Hematopoietic multipotent progenitor cell treated with erythropoietin and hydrocortisone succinate and interleukin-3 and kit ligand, for 8 days (in vitro differentiated cells): Measurements from ENCODE around the gene TTC28.
"Not testable (repeated sequence)": the region's sequence is repeated elsewhere in the genome, so short reads cannot be mapped to it uniquely, and the experiment has no call there.

ENCODE experiments used
- DNase-seq: peaks from one replicate; pipeline ENCODE4 v3.0.0-alpha.2; 2015

The TTC28 gene

GRCh38 chr22:28679611-28680287 is at the start of gene TTC28:
Gene TTC28 (minus strand): TSS chr22:28679840. CDS start chr22:28679723, 117 bp downstream.
- DNase-seq: peak; percentile 40

- no peak for DNase-seq
These were observed 49.1 kb upstream of the TTC28 start for GRCh38 chr22:28728621-28729313.

- DNase-seq: no peak
These were observed 48.4 kb upstream of the TTC28 start for GRCh38 chr22:28728002-28728401.

- no peak for DNase-seq
These were observed 38.4 kb upstream of the TTC28 start for GRCh38 chr22:28718044-28718443.

GRCh38 chr22:28716686-28717085 is 37.0 kb upstream of the TTC28 start:
- DNase-seq: no peak

GRCh38 chr22:28715611-28716010 is 36.0 kb upstream of the TTC28 start:
- no peak for DNase-seq

GRCh38 chr22:28714043-28714628 is 34.5 kb upstream of the TTC28 start:
- no peak for DNase-seq

- no peak for DNase-seq
These were observed 32.5 kb upstream of the TTC28 start for GRCh38 chr22:28711820-28712777.

GRCh38 chr22:28711341-28711740 is 31.7 kb upstream of the TTC28 start:
- DNase-seq: no peak

GRCh38 chr22:28710576-28711191 is 31.0 kb upstream of the TTC28 start:
- DNase-seq: no peak

GRCh38 chr22:28710107-28710506 is 30.5 kb upstream of the TTC28 start:
- DNase-seq: no peak

GRCh38 chr22:28706845-28707244 is 27.2 kb upstream of the TTC28 start:
- DNase-seq: no peak

- no peak for DNase-seq
These were observed 23.8 kb upstream of the TTC28 start for GRCh38 chr22:28703436-28703835.

- DNase-seq: no peak
These were observed 23.3 kb upstream of the TTC28 start for GRCh38 chr22:28702891-28703290.

- not testable (repeated sequence) for DNase-seq
These were observed 13.6 kb upstream of the TTC28 start for GRCh38 chr22:28693041-28693760.

- not testable (repeated sequence) for DNase-seq
These were observed 10.2 kb upstream of the TTC28 start for GRCh38 chr22:28689796-28690195.

GRCh38 chr22:28682966-28683365 is 3.3 kb upstream of the TTC28 start:
- peak; percentile 48 for DNase-seq

GRCh38 chr22:28680813-28681490 is 1.3 kb upstream of the TTC28 start:
- DNase-seq: not testable (repeated sequence)

GRCh38 chr22:28678778-28679610 is 646 bp downstream of the TTC28 start:
- DNase-seq: not testable (repeated sequence)

GRCh38 chr22:28678170-28678569 is 1.5 kb downstream of the TTC28 start:
- not testable (repeated sequence) for DNase-seq
